ENCODE data around the gene SLC6A13.

Gene SLC6A13

DNA sequence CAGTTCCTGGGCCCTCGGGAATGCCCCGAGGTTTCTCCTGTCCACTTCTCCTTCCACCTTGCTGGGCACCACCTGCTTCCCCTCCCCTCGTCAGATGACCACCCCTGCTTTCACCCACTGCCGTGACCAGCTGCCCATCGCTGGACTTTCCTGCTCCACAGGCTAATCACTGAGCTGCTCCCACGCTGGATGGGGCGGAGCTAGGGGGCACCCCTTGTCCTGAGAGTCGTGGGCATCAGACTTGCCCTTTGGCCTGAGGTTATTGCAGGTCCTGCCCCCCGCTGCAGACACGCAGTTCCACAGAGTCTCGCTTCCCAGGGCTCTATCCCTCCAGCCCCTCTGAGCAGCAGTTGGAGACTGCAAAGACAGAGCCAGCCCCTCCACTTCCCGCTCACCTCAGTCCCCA is 49.1 kb downstream of the SLC6A13 start:
- DNase-seq, result no peak

DNA sequence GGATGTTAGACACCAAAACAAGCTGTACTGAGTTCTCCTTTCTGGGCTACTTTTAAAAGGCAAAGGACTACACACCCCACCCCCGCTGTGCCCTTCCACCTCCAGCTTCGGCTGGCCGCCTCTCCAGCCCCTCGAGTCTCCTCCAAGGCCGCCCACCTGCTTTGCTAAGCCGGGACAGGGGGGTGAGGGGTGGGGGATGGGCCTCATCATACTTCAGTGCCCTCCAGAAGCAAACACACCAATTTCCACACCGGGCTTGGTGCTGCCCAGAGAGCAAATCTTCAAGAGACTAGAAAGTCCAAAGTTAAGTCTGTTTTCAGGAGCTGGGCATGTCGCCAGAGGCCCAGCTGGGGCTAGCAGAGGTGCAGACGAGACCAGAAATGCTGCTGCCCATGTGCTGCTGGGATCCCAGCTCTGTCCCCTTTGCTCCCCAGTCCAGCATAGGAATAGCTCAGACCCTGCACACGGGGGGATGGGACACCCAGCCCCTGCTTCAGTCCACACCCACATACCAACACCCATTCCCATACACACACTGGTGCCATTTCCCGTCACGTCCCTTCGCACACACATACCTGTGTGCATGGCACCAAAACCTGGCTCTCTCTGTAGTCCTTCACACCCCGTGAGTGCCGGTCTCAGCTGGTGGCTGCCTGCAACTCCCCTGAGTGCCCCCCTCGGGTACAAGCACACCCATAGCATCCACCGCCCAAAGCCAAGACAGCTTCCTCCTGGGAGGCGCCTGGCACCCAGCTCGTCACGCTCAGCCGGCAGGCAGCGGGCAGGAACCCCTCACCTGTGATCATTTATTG is 49.7 kb downstream of the SLC6A13 start:
- no peak for DNase-seq

DNA sequence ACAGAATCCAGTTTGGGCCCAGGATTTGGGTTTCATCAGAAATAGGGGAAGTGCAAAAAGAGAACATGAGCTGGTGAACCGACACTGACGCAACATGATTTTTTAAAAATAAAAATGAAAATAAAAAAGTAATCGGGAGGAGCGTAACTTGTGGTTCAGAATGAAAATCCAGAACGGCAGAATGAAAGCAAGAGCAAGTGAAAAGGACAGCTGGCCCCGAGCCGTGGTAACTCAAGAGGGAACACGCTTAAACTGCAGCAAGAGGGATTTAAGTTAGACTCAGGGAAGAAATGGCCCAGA is 50.3 kb downstream of the SLC6A13 start:
- DNase-seq, result no peak

DNA sequence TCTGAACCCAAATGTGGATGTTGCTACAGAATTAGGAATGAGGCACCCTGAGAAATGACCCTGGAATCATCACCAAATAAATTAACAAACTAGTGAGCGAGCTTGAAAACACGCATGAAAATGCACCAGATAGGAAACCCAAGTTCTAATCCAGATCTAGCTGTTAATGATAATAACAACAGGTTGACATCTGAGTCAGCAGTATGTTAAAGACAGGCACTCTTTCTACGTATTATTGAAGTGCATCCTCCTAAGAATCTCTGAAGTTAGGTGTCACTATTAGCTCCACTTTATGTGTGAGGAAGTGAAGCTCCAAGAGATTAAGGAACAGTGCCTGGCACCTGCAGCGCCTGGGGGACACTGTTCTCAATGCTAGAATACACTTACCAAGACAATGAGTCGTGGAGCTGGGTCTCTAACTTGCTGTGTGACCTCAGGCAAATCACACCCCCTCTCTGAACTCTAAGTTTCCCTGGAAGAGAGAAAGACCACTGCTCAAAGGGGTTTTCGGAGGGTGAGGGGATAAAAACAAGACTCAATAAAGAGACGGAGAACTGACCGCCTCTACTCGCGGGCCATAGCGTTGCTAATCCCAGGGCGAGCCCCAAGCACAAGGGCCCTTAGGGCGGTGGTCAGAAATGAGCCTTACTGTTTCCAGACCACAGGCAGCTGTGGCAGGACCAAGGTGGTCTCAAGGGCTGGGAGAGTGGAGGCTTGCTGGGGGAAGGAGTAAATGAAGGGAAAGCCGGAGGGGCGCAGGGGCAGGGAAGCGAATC is 50.8 kb downstream of the SLC6A13 start:
- no peak for DNase-seq

DNA sequence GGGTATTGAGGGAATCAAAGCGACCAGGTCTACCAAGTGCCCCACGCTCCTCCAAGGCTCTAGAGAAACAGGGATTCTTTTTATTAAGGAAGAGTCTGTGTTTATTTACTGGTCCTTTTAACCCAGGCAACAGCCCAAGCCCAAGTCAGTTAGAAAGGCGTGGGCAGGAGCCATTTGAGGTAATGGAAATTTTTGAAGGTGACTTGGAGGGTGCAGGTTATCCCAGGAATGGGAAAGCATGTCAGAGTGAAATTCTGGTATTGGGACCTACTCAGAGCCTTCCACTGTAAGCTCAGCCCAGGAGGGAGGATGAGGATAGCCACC is 51.5 kb downstream of the SLC6A13 start:
- DNase-seq, result no peak

DNA sequence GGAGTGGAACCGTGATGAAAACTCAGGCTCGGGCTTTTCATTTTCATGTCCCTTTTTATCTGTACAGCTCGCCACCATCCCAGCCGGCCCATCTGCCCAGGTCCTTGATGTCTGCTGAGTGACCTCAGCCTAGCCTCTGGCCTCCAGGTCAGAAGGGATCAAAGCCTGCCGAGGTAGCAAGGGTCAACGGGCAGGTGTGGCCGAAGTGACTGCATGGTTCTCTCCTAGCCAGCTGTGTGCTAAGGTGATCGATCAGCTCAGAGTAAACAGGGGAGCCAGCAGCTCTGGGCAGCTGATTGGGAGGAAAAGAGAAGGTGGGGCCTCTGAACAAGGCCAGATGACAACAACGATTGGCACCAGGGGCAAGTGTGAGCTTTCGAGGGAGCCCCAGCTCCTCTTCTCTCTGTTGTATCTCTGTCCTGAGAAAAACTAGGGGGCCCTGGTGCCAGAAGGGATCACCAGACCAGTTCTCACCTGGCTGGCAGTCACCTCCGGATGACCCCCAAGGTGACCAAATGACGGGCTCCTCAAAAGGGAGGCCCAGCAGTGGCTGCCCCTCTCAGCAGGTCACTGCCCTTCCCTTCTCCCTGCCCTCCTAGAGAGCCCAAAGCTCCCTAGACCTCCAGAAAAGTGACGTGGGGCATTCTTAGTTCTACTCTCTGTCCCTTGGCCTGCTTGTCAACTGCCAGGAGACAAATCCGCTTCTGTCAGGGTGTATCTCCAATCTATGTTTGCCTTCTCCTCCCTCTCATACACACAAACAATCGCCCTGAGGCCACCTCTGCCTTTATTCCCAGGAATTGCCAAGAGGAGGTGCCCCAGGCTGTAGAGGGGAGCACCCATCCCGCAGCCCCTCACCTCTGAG is 52.1 kb downstream of the SLC6A13 start:
- DNase-seq, result no peak

DNA sequence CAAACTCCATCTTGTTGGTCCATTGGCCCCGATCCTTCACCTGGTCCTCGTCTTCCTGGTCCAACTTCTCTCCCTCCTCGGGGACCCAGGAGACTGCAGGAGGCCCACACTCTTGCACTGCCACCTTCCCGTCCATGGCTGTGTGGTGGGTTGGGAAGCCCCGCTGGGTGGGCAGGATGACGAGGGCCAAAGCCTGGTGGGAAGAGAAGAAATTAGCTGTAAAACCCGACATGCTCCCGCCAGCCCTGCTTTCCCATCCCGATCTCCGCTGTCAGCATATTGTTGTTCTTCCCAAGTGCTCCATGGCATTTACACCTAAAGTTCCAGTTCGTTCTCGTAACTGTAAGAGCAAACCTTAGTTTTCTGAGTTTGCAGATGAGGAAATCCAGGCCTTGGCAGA is 52.8 kb downstream of the SLC6A13 start:
- no peak for DNase-seq

DNA sequence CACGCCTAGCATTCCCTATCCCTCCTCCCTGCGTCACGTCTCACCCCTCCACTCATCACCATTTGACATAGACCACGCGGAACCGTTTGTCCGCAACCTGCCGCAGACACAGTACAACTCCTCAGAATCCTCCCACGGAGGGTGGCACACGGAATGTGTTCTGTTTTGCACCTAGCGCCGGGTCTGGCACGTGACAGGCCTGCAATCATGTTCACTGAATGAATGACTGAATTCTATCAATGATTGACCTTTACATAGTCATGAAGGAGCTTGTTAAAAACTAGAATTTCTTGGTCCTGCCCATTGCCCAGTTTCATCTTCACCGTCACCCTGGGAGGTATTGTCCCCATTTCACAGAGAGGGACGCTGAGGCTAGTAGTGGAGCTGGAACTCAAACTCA is 53.4 kb downstream of the SLC6A13 start:
- DNase-seq, result no peak

DNA sequence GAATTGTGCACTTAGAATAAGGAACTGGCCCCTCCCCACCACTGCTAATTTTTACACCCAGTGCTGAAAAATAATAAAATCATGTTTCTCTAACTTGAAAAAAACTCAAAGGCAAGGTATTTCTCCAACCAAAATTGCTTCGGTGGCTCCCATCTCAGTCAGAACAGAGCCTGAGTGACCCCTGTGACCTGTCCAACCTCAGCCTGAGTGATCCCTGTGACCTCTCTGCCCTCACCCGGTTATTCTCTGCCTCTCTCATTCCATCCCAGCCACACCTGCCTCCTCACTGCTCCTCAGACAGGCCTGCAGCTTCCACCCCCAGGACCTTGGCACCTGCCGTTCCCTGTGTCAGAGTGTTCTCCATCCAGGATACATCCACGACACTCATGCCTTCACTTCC is 53.8 kb downstream of the SLC6A13 start:
- no peak for DNase-seq

DNA sequence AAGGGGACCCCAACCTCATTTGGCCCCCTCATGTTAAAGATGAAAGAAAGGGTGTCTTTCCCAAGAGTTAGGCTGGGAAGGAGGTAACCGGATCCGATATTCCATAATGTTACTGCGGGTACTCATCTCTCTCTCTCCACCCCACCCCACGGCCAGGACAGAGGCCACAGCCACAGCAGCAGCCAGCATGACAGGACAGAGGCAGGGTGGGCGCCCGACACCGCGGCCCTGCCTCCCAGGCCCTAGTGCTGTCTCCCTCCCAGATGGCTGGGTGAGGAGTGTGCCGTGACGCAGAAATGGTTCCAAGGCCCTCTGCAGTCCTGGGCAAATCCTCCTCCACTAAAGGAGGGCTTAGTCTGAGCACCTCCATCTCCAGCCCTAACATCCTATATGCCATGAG is 54.8 kb downstream of the SLC6A13 start:
- no peak for DNase-seq

DNA sequence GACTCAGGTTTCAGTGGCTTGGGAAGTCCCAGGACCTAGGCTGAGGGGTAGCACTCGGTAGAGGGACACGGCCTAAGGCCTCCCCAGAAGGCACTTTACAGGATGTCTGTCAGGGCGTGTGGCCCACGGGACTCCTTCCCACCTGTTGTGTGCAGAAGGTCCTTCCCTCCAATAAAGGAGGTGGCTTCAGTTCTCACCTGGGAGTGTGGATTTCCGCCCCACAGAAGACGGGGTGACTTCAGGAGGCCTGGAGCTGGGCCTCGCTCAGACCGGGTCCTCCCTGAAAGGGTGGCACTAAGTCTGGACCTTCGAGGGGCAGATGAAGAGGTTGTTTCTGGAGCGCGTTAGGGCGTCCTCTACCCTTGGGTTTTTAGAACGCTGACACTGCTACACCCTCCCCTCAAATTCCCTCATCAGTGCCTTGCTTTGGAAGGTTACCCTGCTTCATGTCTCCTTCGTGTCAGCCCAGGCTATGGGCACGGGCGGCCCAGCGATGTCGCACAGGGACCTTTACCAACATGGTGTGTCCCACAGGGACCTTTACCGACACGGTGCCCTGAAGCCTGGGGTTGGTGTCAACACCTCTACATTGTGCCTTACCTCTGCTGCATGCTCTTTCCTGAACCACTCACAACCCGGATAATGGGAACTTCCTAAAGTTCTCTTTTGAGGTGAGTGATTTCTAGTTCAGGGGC is 55.7 kb downstream of the SLC6A13 start:
- no peak for DNase-seq

DNA sequence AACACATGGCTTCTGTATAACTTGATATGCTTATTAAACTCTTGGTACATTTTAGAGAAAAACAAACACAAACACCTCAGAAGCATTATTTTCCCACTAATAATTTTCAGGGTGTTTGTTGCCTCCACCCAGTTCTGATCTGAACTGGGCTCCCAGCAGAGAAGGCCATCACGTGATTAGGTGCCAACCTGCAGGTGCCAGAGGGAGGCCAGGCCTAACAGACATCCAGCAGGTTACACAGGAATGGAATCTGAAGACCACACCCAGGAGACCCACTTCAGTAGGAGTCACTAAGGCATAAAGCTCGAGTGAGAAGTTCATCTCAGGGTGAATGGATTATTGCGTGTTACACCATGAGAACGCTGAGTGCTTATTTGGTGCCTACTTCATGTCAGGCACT is 57.6 kb downstream of the SLC6A13 start:
- DNase-seq, result no peak

DNA sequence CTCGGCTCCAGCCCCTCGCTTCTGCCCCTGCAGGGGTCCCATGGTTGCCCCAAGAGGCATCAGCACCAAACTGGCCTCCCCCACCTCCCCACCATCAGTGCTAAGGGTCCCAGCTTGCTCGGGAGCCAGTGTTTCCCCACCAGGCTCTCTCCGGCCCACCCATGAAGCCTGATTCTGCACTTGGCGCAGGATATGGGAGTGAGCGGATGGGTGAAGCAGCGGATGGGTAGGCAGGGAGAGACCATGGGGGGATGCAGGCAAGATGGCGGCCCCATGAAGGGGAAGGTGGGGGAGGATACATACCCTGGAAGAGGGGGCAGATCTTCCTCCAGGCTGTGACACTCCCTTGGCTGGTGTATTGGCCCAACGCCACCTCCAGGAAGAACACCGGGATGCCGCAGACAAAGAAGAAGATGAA is 58.4 kb downstream of the SLC6A13 start:
- no peak for DNase-seq

DNA sequence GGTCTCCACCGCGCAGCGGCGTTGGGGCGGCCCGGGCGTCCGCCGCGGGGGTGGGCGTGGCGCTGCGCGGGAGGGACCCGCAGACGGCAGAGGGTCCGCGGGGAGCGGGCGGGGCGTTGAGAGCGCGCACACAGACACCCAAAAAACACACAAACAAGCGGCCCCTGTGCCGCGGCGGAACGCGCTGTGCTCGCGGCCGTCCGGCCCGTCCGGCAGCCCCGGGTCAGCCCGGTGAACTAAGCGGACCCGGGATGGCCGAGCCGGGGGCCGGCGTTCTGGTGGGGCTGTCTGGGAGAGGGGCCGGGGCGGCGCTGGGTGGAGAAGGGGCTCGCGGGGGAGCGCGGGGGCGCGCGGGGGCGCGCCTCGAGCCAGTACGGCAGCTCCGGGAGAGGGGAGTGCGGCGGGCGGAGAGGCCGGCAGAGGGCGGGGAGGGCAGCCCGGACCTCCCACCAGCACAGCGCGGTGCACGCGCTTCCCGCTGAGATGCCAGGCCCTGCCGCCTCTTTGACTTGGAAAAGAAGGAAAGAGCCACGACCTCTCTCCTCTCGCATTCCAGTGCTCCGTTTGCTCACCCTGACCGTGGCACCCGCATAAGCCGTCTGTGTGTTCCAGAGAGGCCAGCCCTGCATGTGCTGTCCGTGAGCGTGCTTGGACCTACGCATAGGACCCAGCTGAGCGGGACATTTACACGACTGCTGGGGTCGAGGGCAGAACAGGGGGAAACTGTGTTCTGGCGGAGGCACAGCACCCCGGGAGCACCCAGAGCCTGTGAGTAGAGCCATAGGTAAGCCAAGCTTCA is 59.0 kb downstream of the SLC6A13 start:
- no peak for DNase-seq

DNA sequence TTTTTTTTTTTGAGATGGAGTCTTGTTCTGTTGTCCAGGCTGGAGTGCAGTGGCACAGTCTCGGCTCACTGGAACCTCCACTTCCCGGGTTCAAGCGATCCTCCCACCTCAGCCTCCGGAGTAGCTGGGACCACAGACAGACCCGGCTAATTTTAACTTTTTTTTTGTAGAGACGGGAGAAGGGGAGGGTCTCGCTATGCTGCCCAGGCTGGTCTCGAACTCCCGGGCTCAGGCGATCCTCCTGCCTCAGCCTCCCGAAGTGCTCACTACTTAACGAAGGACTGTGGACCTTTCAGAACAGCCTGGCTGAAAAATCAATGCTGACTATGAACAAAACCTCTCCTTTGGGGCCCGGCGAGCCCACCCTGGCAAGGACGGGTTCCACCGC is 59.6 kb downstream of the SLC6A13 start:
- DNase-seq, result no peak

DNA sequence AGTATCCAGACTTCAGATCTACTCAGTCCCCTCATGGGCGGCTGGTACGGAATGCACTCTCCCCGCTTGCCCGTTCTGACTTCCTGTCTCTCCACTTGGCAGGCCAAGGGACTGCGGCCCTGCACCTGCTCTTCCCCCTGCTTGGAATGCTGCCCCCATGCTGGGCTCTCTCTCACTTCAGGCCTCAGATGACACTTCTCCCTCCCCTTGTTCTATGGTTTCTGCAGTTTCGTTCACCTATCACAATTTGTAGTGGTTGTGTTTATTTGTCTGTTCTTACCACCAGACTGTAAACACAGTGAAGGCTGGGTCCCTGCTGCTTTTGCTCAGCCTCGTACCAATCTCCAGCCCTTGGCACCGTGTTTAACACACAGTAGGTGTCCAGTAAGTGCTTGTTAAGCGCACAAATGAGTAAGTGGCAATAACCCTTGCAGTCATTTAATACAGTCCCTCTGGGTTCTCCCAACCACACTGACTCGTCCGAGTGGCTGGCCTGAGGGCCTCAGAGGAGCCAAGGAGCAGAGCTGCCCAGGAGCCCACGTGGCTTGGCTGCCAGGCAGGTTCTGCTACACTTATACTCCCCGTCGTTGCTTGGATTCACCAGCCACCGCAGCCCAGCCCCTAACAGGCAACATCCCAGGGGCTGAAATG is 60.4 kb downstream of the SLC6A13 start:
- no peak for DNase-seq

DNA sequence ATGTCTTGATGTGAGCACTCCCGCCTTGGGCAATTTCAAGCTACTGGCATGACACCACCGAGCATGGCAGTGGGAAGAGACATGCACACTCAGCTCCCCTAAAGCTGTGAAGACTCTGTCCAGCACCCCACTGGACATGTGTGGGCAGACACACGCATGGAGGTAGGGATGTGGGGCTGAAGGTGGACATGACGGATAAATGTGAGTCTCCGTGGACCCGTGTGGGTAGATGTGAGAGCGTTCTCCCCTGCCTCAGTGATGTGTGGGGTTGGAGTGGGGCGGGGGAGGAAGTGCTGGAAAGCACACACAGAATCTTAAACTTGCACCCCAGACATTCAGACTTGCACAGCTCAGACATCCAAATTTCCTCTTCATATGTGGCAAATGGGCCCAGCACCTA is 61.3 kb downstream of the SLC6A13 start:
- no peak for DNase-seq

DNA sequence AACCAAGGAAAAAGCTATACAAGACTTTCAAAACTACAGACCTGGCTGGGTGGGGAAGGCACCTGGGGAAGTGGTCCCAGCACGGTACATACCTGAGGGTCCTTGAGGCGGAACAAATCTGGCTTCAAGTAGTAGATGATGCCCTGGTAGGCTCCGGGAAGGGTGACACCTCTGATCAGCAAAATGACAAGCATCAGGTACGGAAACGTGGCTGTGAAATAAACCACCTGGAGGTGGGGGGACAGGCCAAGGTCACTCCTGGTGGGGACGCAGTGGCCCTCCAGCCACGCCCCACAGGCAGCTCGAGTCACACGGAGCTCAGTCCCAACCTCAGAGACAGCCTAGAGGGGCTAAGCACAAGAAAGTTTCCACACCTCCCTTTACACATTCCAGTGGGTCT is 63.9 kb downstream of the SLC6A13 start:
- DNase-seq, result no peak

DNA sequence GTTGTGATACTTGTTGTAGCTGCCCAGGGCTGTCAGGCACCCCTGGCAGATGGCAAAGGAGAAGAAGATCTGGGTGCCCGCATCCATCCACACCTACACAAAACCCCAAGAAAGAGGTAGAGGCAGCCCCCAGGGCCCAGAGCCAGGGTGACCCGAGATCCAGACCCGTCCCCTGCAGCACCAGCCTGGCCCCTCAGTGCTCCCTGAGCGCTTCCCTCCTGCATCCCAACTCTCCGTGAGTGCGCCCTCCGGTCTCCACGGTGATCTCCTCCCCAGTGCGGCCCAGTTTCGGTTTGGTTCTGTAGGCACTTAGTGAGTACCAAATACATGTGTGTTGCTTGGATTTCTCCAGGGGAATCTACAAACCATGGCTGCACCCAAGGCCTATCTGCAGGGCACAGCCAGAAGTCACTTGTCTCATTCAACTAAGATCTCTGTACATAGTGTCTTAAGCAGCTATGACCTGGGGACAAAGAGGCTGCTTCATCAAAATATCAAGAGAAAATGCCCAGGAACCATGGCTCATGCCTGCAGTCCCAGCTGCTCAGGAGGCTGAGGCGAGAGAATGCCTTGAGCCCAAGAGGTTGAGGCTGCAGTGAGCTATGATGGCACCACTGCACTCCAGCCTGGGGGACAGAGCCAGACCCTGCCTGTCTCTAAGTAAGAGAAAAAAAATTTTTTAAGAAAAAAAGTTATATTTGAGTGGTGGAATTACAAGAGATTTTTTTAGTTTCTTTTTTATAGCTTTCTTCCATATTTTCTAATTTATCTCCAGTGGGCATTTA is 64.5 kb downstream of the SLC6A13 start:
- DNase-seq, result no peak

DNA sequence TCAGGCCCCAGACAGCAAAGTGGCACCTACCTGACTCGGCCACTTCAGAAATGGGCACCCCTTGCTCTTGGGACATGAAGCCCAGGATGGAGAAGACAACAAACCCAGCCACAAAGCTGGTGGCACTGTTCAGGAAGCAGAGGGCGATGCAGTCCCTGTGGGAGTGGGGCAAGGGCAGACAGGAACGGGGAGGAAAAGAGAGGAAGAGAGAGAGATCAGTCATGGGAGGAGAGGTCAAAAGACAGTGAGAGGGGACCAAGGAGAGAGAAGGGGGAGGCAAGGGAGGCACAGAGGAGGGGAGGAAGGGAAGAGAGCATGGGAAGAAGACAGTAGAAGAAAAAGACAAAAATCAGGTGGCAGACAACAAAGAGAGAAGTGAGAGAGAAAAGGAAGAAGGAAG is 65.3 kb downstream of the SLC6A13 start:
- no peak for DNase-seq

DNA sequence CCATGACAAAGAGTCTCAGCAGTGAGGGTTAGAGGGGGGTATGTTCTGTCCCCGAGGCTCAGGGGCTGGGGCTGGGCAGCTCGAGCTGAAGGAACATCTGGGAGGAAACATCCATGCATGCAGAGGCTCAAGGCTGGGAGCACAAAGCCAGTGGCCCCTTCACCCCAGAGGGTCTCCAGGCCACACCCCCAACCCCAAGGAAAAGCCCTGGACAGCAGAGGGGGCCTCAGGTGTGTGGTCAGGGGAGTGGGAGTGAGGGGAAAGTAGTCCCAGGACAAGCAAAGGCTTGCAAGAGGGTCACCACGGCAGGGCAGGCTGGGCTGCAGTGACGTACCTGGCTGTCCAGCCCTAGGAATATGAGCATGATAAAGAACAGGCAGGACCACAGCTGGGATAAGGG is 66.2 kb downstream of the SLC6A13 start:
- DNase-seq, result no peak

All from activated CD4-positive, alpha-beta T cell treated with anti-CD3 and anti-CD28 coated beads, Interleukin-2, amount 50 U/mL, for 4 hours (primary cell).